HepG2 (cell line): ENCODE measurements around the gene RPAP2. TPM values are rescaled to one million over a fixed set of nuclear protein-coding genes. Genes with fewer than 3 reads are reported as not detected.

ENCODE experiments used
- ATAC-seq: fragments of 200-7000 bp; cut with Tn5 transposase; 3 replicates; pipeline ENCODE4 v1.9.1; 2020; ENCODE audit warnings: mild to moderate bottlenecking, moderate library complexity
- BruUV-seq: library from RNA; stranded (reverse); fragments of 400-500 nt; replicated peaks from 2 replicates; lab custom pipeline; 2021; lab: Mats Ljungman, UMichigan
- CTCF ChIA-PET: fragments of 300-600 bp; formaldehyde crosslinking; extraction: SDS; loops from one replicate; lab custom pipeline; 2021; ENCODE audit warnings: low total read pairs, inconsistent platforms, low intra/inter-chr PET ratio; lab: Yijun Ruan, JAX
- POLR2A ChIA-PET: fragments of 350-600 bp; sonication (Branson Sonifier 250); formaldehyde crosslinking; loops from one replicate; lab custom pipeline; 2020; ENCODE audit warnings: antibody characterized with exemption, inconsistent platforms; lab: Yijun Ruan, JAX
- DNase-seq: peaks from one replicate; pipeline ENCODE4 v3.0.0-alpha.2; 2015; ENCODE audit warnings: low spot score
- FAIRE-seq: peaks from 3 replicates; lab custom pipeline; 2011; peaks lifted over from hg19 to GRCh38; lab: Jason Lieb, UNC
- H2AFZ ChIP-seq: one replicate; pipeline ENCODE4 v1.6.1; 2011; ENCODE audit warnings: low read length, inconsistent platforms
- H3K27ac ChIP-seq: fragments of 300-600 bp; 3 replicates; pipeline ENCODE4 v1.8.0; 2011; ENCODE audit warnings: mixed run types, mild to moderate bottlenecking, mixed read lengths, low read length, inconsistent platforms; ENCODE audit not compliant: insufficient read depth; ENCODE audit errors: extremely low read length
- H3K27me3 ChIP-seq, 2 experiments: fragments of 200-600 bp in 1 of 2; 2 replicates in 1 of 2; 3 replicates in 1 of 2; pipeline versions ENCODE4 v1.6.0 to v1.8.0; 2011; ENCODE audit warnings: low read length in 2 of 2, mild to moderate bottlenecking in 2 of 2, moderate library complexity in 2 of 2, inconsistent platforms in 1 of 2; ENCODE audit not compliant: insufficient read depth in 2 of 2, control insufficient read depth in 1 of 2
- H3K36me3 ChIP-seq, 2 experiments: fragments of 200-600 bp in 1 of 2; replicated peaks in 1 of 2; 2 replicates in 1 of 2; 3 replicates in 1 of 2; pipeline versions ENCODE4 v1.5.1 to v1.8.0; 2011; ENCODE audit warnings: low read length in 2 of 2, inconsistent platforms in 1 of 2; ENCODE audit not compliant: insufficient read depth in 2 of 2, control insufficient read depth in 1 of 2
- H3K4me1 ChIP-seq: 2 replicates; pipeline ENCODE4 v1.5.1; 2012; ENCODE audit warnings: low read length, inconsistent platforms; ENCODE audit not compliant: insufficient read depth
- H3K4me2 ChIP-seq: 2 replicates; pipeline ENCODE4 v1.6.0; 2011; ENCODE audit warnings: low read depth, low read length, inconsistent platforms
- H3K4me3 ChIP-seq, 3 experiments: fragments of 200-600 bp in 1 of 3; sonication (generic), shearing (Covaris generic) in 1 of 3; replicated peaks in 1 of 3; 2 replicates each; pipeline ENCODE4 v1.5.1; 2011 to 2016; ENCODE audit warnings: low read length in 3 of 3, inconsistent platforms in 2 of 3, low read depth in 2 of 3, mild to moderate bottlenecking in 2 of 3, control low read depth in 1 of 3, mixed read lengths in 1 of 3; ENCODE audit not compliant: insufficient read depth in 1 of 3
- H3K79me2 ChIP-seq: one replicate; pipeline ENCODE4 v1.6.1; 2011; ENCODE audit warnings: low read length, inconsistent platforms; ENCODE audit not compliant: insufficient read depth
- H3K9ac ChIP-seq: 2 replicates; pipeline ENCODE4 v1.6.0; 2011; ENCODE audit warnings: mild to moderate bottlenecking, low read depth, low read length, inconsistent platforms; ENCODE audit not compliant: insufficient read depth
- H3K9me3 ChIP-seq: 2 replicates; pipeline ENCODE4 v1.5.1; 2012; ENCODE audit warnings: mild to moderate bottlenecking, low read length
- H4K20me1 ChIP-seq: 2 replicates; pipeline ENCODE4 v1.6.0; 2011; ENCODE audit warnings: inconsistent platforms, mild to moderate bottlenecking, low read length, moderate library complexity; ENCODE audit not compliant: insufficient read depth
- ZFP36 ChIP-seq: fragments of 150-350 bp; IDR thresholded peaks from 2 replicates; pipeline ENCODE4 v1.6.1; 2018; ENCODE audit warnings: borderline replicate concordance, low read length, low read depth; ENCODE audit not compliant: partially characterized antibody
- ZNF264 ChIP-seq: sonication (generic); formaldehyde crosslinking; IDR thresholded peaks from 2 replicates; pipeline ENCODE4 v1.4.0; 2020; ENCODE audit warnings: missing genetic modification reagents
- ZNF609 ChIP-seq: sonication (generic); formaldehyde crosslinking; IDR thresholded peaks from 2 replicates; pipeline ENCODE4 v1.4.0; 2020; ENCODE audit warnings: mild to moderate bottlenecking, missing genetic modification reagents, borderline replicate concordance
- WGBS: methylation state at CpG from one replicate; pipeline ENCODE4 v1.1.6; 2017; ENCODE audit warnings: low lambda C conversion rate; 5-methylcytosine and 5-hydroxymethylcytosine counted together
- in situ Hi-C: cut with HindIII; loops from 2 replicates; pipeline ENCODE4 v1.10.0; 2017; ENCODE audit warnings: low pct_unique_long_range_greater_than_20kb; ENCODE audit not compliant: extremely low pct_ligation_motif_present
- intact Hi-C: fragments of 100-400 bp; cut with micrococcal nuclease; formaldehyde crosslinking; loops from one replicate; pipeline ENCODE4 v1.10.0; 2022; ENCODE audit not compliant: unreplicated experiment
- polyA plus RNA-seq, 8 experiments: library from polyadenylated mRNA; depleted of rRNA in 3 of 8; stranded (reverse) in 7 of 8; unstranded in 1 of 8; fragments of >200 nt; fragmentation: Illumina TruSeq in 4 of 8; extraction: Trizol in 4 of 8; gene quantifications; 2 replicates each; pipeline versions ENCODE4 v1.2.1 to v1.2.3, GENCODE V29; 2011 to 2016; ENCODE audit warnings: low read depth in 4 of 8, missing spikeins in 1 of 8, mixed read lengths in 1 of 8; ENCODE audit not compliant: insufficient read depth in 1 of 8
- total RNA-seq, 5 experiments: library from RNA; depleted of rRNA; stranded (reverse); fragments of >200 nt; fragmentation: Illumina TruSeq; extraction: Trizol; gene quantifications; 2 replicates each; pipeline ENCODE4 v1.2.3, GENCODE V29; 2016; ENCODE audit warnings: low read depth in 1 of 5

Gene RPAP2
- total and polyA plus RNA-seq, 2 of the 13 experiments (the other 11 are each of a cell fraction or from before 2014, with no cell fraction given), result 10.0 to 34.8 TPM

GRCh38 chr1:92363401-92363800 lies 64.5 kb downstream of the RPAP2 start:
- no peaks in the 10 kb centered on the region for H3K79me2 ChIP-seq
- DNase-seq (no peak), ATAC-seq (no peak), FAIRE-seq (no peak)
- TF ChIP-seq ZNF609 (no peak), ZNF264 (CRISPR knock-in tag) (no peak), ZFP36 (no peak)
- H4K20me1 ChIP-seq, result no peaks in the 10 kb centered on the region
- no peaks in the 10 kb centered on the region for H3K27me3 ChIP-seq
- intact Hi-C loops (no loop called here), in situ Hi-C loops (no loop called here)
- 85% methylated on average over 3 of the region's 3 CpGs for WGBS
- ChIA-PET POLR2A (no interaction called here), CTCF (no interaction called here)
- no peak overlapping the region for H3K4me2 ChIP-seq
- no peak overlapping the region for H3K4me3 ChIP-seq
- no peak overlapping the region for H2AFZ ChIP-seq
- peaks cover 2 to 3% of the 10 kb centered on the region in 2 experiments; a peak in 3 of 5 replicates for H3K36me3 ChIP-seq
- H3K9me3 ChIP-seq, result no peaks in the 10 kb centered on the region
- BruUV-seq, result no TSS peak
- H3K4me1 ChIP-seq, result peaks cover 8% of the 10 kb centered on the region
- H3K27ac ChIP-seq, result no peak overlapping the region
- H3K9ac ChIP-seq, result no peak overlapping the region
